IMR-90 (cell line): ENCODE results near the gene CCDC50. TPM values are rescaled to one million over a fixed set of nuclear protein-coding genes. Genes with fewer than 3 reads are reported as not detected.

Source experiments
- ATAC-seq: fragments of 200-7000 bp; cut with Tn5 transposase; 2 replicates; pipeline ENCODE4 v1.9.1; 2020; ENCODE audit warnings: low read depth, mild to moderate bottlenecking, moderate library complexity
- BruUV-seq: library from RNA; stranded (reverse); fragments of 400-500 nt; replicated peaks from 2 replicates; lab custom pipeline; 2021; lab: Mats Ljungman, UMichigan
- CTCF ChIA-PET: fragments of 300-600 bp; formaldehyde crosslinking; extraction: SDS; loops from one replicate; lab custom pipeline; 2021; ENCODE audit warnings: antibody characterized with exemption; lab: Yijun Ruan, JAX
- POLR2A ChIA-PET: fragments of 300-600 bp; sonication (Branson Sonifier 250); formaldehyde crosslinking; loops from one replicate; lab custom pipeline; 2022; ENCODE audit warnings: antibody characterized with exemption; ENCODE audit not compliant: unreplicated experiment; lab: Charles Lee
- DNase-seq: peaks from one replicate; pipeline ENCODE4 v3.0.0; 2013
- H2AFZ ChIP-seq: replicated peaks from 2 replicates; pipeline ENCODE3; 2013; ENCODE audit warnings: low read length, mild to moderate bottlenecking; ENCODE audit not compliant: poor library complexity
- H2AK5ac ChIP-seq: 2 replicates; pipeline ENCODE4 v1.6.1; 2013; ENCODE audit warnings: low read depth, low read length, inconsistent platforms
- H2AK9ac ChIP-seq: replicated peaks from 2 replicates; pipeline ENCODE3; 2013; ENCODE audit warnings: mild to moderate bottlenecking, low read depth, low read length, moderate library complexity; ENCODE audit not compliant: poor library complexity
- H2BK120ac ChIP-seq: 2 replicates; pipeline ENCODE4 v1.6.1; 2013; ENCODE audit warnings: low read depth, low read length, inconsistent platforms
- H2BK15ac ChIP-seq: 3 replicates; pipeline ENCODE4 v1.6.1; 2013; ENCODE audit warnings: low read depth, low read length, inconsistent platforms
- H2BK20ac ChIP-seq: 2 replicates; pipeline ENCODE4 v1.6.1; 2013; ENCODE audit warnings: low read depth, mild to moderate bottlenecking, inconsistent platforms, low read length, moderate library complexity
- H2BK5ac ChIP-seq: 2 replicates; pipeline ENCODE4 v1.6.1; 2013; ENCODE audit warnings: mild to moderate bottlenecking, low read depth, low read length, inconsistent platforms; ENCODE audit not compliant: poor library complexity, severe bottlenecking
- H3K14ac ChIP-seq: replicated peaks from 2 replicates; pipeline ENCODE4 v1.6.1; 2013; ENCODE audit warnings: low read depth, low read length, inconsistent platforms
- H3K18ac ChIP-seq: 2 replicates; pipeline ENCODE4 v1.6.1; 2013; ENCODE audit warnings: low read depth, low read length, control low read depth
- H3K23ac ChIP-seq: 2 replicates; pipeline ENCODE4 v1.6.1; 2013; ENCODE audit warnings: low read depth, low read length, inconsistent platforms
- H3K27ac ChIP-seq: 2 replicates; pipeline ENCODE4 v1.5.1; 2013; ENCODE audit warnings: mild to moderate bottlenecking, control low read depth, low read length; ENCODE audit not compliant: insufficient read depth
- H3K27me3 ChIP-seq: 2 replicates; pipeline ENCODE4 v1.6.1; 2013; ENCODE audit warnings: low read length; ENCODE audit not compliant: control insufficient read depth, insufficient read depth
- H3K36me3 ChIP-seq: 2 replicates; pipeline ENCODE4 v1.6.1; 2013; ENCODE audit warnings: low read length, mixed read lengths; ENCODE audit not compliant: control insufficient read depth, insufficient read depth
- H3K4ac ChIP-seq: 2 replicates; pipeline ENCODE4 v1.6.1; 2013; ENCODE audit warnings: low read depth, low read length, inconsistent platforms
- H3K4me1 ChIP-seq: 2 replicates; pipeline ENCODE4 v1.6.1; 2013; ENCODE audit warnings: low read length, mixed read lengths; ENCODE audit not compliant: control insufficient read depth, insufficient read depth
- H3K4me2 ChIP-seq: 2 replicates; pipeline ENCODE4 v1.6.1; 2013; ENCODE audit warnings: low read depth, mild to moderate bottlenecking, control low read depth, low read length, moderate library complexity
- H3K4me3 ChIP-seq: 2 replicates; pipeline ENCODE4 v1.5.1; 2013; ENCODE audit warnings: low read depth, mild to moderate bottlenecking, control low read depth, low read length, moderate library complexity; ENCODE audit not compliant: insufficient read depth
- H3K56ac ChIP-seq: 2 replicates; pipeline ENCODE4 v1.6.1; 2013; ENCODE audit warnings: low read length, inconsistent platforms; ENCODE audit not compliant: insufficient read depth; ENCODE audit errors: extremely low read depth
- H3K79me1 ChIP-seq, 2 experiments: 2 replicates each; pipeline ENCODE4 v1.6.1; 2013; ENCODE audit warnings: low read length in 2 of 2, inconsistent platforms in 1 of 2, low read depth in 1 of 2
- H3K9ac ChIP-seq: 2 replicates; pipeline ENCODE4 v1.6.1; 2013; ENCODE audit warnings: low read depth, low read length, control low read depth
- H3K9me1 ChIP-seq: 2 replicates; pipeline ENCODE4 v1.6.1; 2013; ENCODE audit warnings: low read length, inconsistent platforms; ENCODE audit not compliant: insufficient read depth
- H3K9me3 ChIP-seq: 2 replicates; pipeline ENCODE4 v1.6.1; 2013; ENCODE audit warnings: low read length; ENCODE audit not compliant: control insufficient read depth, insufficient read depth
- H4K20me1 ChIP-seq: 2 replicates; pipeline ENCODE4 v1.6.1; 2013; ENCODE audit warnings: low read length, inconsistent platforms; ENCODE audit not compliant: insufficient read depth
- H4K5ac ChIP-seq: 2 replicates; pipeline ENCODE4 v1.6.1; 2013; ENCODE audit warnings: mild to moderate bottlenecking, low read depth, low read length, control low read depth
- H4K8ac ChIP-seq, 2 experiments: 2 replicates each; pipeline ENCODE4 v1.6.1; 2013; ENCODE audit warnings: low read depth in 2 of 2, low read length in 2 of 2, control low read depth in 1 of 2, inconsistent platforms in 1 of 2
- H4K91ac ChIP-seq: 2 replicates; pipeline ENCODE4 v1.6.1; 2013; ENCODE audit warnings: low read depth, low read length, inconsistent platforms; ENCODE audit not compliant: insufficient read depth
- BHLHE40 ChIP-seq: fragments of 150-350 bp; IDR thresholded peaks from 2 replicates; pipeline ENCODE4 v1.6.1; 2016; ENCODE audit warnings: mild to moderate bottlenecking, low read depth, low read length
- CEBPB ChIP-seq: IDR thresholded peaks from 2 replicates; pipeline ENCODE4 v1.6.1; 2012; ENCODE audit warnings: low read depth, low read length, improper control_type of control experiment
- CHD1 ChIP-seq: IDR thresholded peaks from 2 replicates; pipeline ENCODE4 v1.6.1; 2012; ENCODE audit warnings: low read depth, low read length, improper control_type of control experiment
- CTCF ChIP-seq: conservative IDR thresholded peaks from 2 replicates; pipeline ENCODE4 v1.5.1; 2012; ENCODE audit warnings: mild to moderate bottlenecking, low read depth, low read length, improper control_type of control experiment
- ELK1 ChIP-seq: fragments of 150-350 bp; IDR thresholded peaks from 2 replicates; pipeline ENCODE4 v1.6.1; 2016; ENCODE audit warnings: low read depth, mild to moderate bottlenecking, low read length, moderate library complexity, borderline replicate concordance
- FOS ChIP-seq: fragments of 150-350 bp; IDR thresholded peaks from 2 replicates; pipeline ENCODE4 v1.6.1; 2016; ENCODE audit warnings: low read depth, low read length
- MAFK ChIP-seq: IDR thresholded peaks from 2 replicates; pipeline ENCODE4 v1.6.1; 2012; ENCODE audit warnings: low read depth, low read length, improper control_type of control experiment
- MAZ ChIP-seq: IDR thresholded peaks from 2 replicates; pipeline ENCODE4 v1.6.1; 2012; ENCODE audit warnings: low read depth, mild to moderate bottlenecking, low read length, improper control_type of control experiment, moderate library complexity, borderline replicate concordance
- MXI1 ChIP-seq: IDR thresholded peaks from 2 replicates; pipeline ENCODE4 v1.6.1; 2012; ENCODE audit warnings: low read depth, mild to moderate bottlenecking, low read length, moderate library complexity, borderline replicate concordance
- NFE2L2 ChIP-seq: fragments of 150-350 bp; IDR thresholded peaks from 2 replicates; pipeline ENCODE4 v1.6.1; 2016; ENCODE audit warnings: low read depth, mild to moderate bottlenecking, low read length
- POLR2A ChIP-seq: IDR thresholded peaks from 2 replicates; pipeline ENCODE4 v1.6.1; 2012; ENCODE audit warnings: mild to moderate bottlenecking, low read depth, low read length
- RAD21 ChIP-seq: IDR thresholded peaks from 2 replicates; pipeline ENCODE4 v1.6.1; 2012; ENCODE audit warnings: low read length, improper control_type of control experiment
- RCOR1 ChIP-seq: IDR thresholded peaks from 2 replicates; pipeline ENCODE4 v1.6.1; 2012; ENCODE audit warnings: mild to moderate bottlenecking, low read length, improper control_type of control experiment; ENCODE audit not compliant: insufficient replicate concordance
- RFX5 ChIP-seq: IDR thresholded peaks from 2 replicates; pipeline ENCODE4 v1.8.0; 2012; ENCODE audit warnings: low read depth, mild to moderate bottlenecking, low read length, moderate library complexity
- SMC3 ChIP-seq: fragments of 150-350 bp; IDR thresholded peaks from 2 replicates; pipeline ENCODE4 v1.6.1; 2016; ENCODE audit warnings: low read depth, mild to moderate bottlenecking, antibody characterized with exemption, low read length, moderate library complexity
- USF2 ChIP-seq: fragments of 150-350 bp; IDR thresholded peaks from 2 replicates; pipeline ENCODE4 v1.6.1; 2017; ENCODE audit warnings: mild to moderate bottlenecking, antibody characterized with exemption, low read length, low read depth
- WGBS, 2 experiments: methylation state at CpG; one replicate each; pipeline versions ENCODE4 v1.1.5 to v1.1.7; 2013; ENCODE audit warnings: missing lambda C conversion rate in 2 of 2; ENCODE audit not compliant: insufficient read length in 1 of 2; ENCODE audit errors: extremely low coverage in 2 of 2; 5-methylcytosine and 5-hydroxymethylcytosine counted together
- dilution Hi-C: fragments of 300-500 bp; cut with HindIII; formaldehyde crosslinking; loops from one replicate; pipeline ENCODE4 v1.14.3; 2018; ENCODE audit warnings: low sequenced_read_pairs; ENCODE audit not compliant: unreplicated experiment
- in situ Hi-C: fragments of 300-500 bp; cut with MboI; formaldehyde crosslinking; loops from 3 replicates; pipeline ENCODE4 v1.14.3; 2019; ENCODE audit warnings: low sequenced_read_pairs, inconsistent platforms, mixed read lengths
- intact Hi-C: fragments of 100-400 bp; cut with micrococcal nuclease; formaldehyde crosslinking; loops from 2 replicates; pipeline ENCODE4 v1.10.0; 2022
- polyA plus RNA-seq, 3 experiments: library from polyadenylated mRNA; depleted of rRNA; stranded (reverse); fragments of >200 nt; gene quantifications; 2 replicates each; pipeline ENCODE4 v1.2.3, GENCODE V29; 2012; ENCODE audit warnings: low replicate concordance in 1 of 3
- total RNA-seq: library from RNA; depleted of rRNA; stranded (reverse); fragments of >200 nt; gene quantifications from 2 replicates; pipeline ENCODE4 v1.2.3, GENCODE V29; 2012

CCDC50 gene
- total and polyA plus RNA-seq, 2 of the 4 experiments (the other 2 are of a cell fraction), result 59.0 to 63.1 TPM

GRCh38 chr3:191441687-191442086, 112.5 kb downstream of the CCDC50 start:
- POLR2A ChIA-PET, result no interaction called here

More at GRCh38 chr3:191441687-191442086, 112.5 kb downstream of the CCDC50 start:
- Histone ChIP-seq H2BK5ac (no peak overlapping the region), H4K5ac (no peak overlapping the region), H3K14ac (no peak overlapping the region), H3K18ac (no peak overlapping the region), H3K4me1 (no peaks in the 10 kb centered on the region), H3K56ac (no peak overlapping the region), H4K20me1 (no peaks in the 10 kb centered on the region), H2BK20ac (no peak overlapping the region), H2AK9ac (no peak overlapping the region), H2BK120ac (no peak overlapping the region), H2AFZ (no peak overlapping the region), H3K4me3 (no peak overlapping the region), H3K27me3 (no peaks in the 10 kb centered on the region), H3K4ac (no peak overlapping the region), H3K9me1 (no peaks in the 10 kb centered on the region), H3K9me3 (no peaks in the 10 kb centered on the region), H2AK5ac (no peak overlapping the region), H4K8ac (no peak overlapping the region), H3K9ac (no peak overlapping the region), H3K4me2 (no peak overlapping the region), H3K23ac (no peak overlapping the region), H2BK15ac (no peak overlapping the region), H4K91ac (no peak overlapping the region), H3K36me3 (no peaks in the 10 kb centered on the region), H3K79me1 (no peaks in the 10 kb centered on the region), H3K27ac (no peak overlapping the region)
- TF ChIP-seq NFE2L2 (no peak), USF2 (no peak), SMC3 (no peak), MAZ (no peak), RAD21 (no peak), CEBPB (no peak), CTCF (no peak), RFX5 (no peak), FOS (no peak), MAFK (no peak), CHD1 (no peak), MXI1 (no peak), ELK1 (no peak), POLR2A (no peak), RCOR1 (no peak), BHLHE40 (no peak)
- 67% methylated on average over 1 of the region's 2 CpGs; no CpG with 5 or more reads in 1 of the 2 experiments for WGBS, 2 experiments
- ATAC-seq (no peak), DNase-seq (no peak)
- intact Hi-C loops, result no loop called here
- in situ Hi-C loops, result no loop called here
- dilution Hi-C loops, result no loop called here
- CTCF ChIA-PET, result no interaction called here
- BruUV-seq, result no TSS peak
